Lower leg skin (tissue), 3 donors: Measurements from ENCODE around the gene TBC1D9.

ENCODE experiments used
- POLR2A ChIP-seq, 2 donors: fragments of 450-650 bp; IDR thresholded peaks; one replicate each; pipeline ENCODE4 v1.6.1; 2016 to 2017; ENCODE audit warnings: antibody characterized with exemption in 2 of 2, mild to moderate bottlenecking in 1 of 2, moderate library complexity in 1 of 2
- TF ChIP-seq, protein P1 (sequence below), 3 donors: fragments of 450-650 bp; IDR thresholded peaks; one replicate each; pipeline ENCODE4 v1.5.1; 2016; ENCODE audit warnings: antibody characterized with exemption in 3 of 3, mild to moderate bottlenecking in 3 of 3, moderate library complexity in 2 of 3

DNA sequence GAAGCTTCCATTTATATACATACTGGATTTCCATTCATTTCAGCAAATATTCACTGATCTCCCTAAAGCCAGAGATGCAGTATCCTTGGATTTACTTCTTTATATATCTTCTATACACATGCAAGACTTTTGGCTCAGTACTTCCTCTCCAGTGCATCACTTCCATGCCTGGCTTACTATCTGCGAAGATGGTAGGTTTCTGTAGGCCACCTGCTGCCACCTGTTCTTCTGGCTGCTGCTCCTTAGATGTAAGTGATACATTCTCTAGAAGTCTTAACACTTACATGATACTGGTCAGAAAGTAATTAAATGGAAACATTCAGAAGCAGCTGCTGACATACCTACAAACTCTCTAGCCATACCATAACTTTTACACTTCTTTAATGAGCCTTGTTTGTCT is 48.9 kb downstream of the TBC1D9 start:
- TF ChIP-seq, protein P1, sequence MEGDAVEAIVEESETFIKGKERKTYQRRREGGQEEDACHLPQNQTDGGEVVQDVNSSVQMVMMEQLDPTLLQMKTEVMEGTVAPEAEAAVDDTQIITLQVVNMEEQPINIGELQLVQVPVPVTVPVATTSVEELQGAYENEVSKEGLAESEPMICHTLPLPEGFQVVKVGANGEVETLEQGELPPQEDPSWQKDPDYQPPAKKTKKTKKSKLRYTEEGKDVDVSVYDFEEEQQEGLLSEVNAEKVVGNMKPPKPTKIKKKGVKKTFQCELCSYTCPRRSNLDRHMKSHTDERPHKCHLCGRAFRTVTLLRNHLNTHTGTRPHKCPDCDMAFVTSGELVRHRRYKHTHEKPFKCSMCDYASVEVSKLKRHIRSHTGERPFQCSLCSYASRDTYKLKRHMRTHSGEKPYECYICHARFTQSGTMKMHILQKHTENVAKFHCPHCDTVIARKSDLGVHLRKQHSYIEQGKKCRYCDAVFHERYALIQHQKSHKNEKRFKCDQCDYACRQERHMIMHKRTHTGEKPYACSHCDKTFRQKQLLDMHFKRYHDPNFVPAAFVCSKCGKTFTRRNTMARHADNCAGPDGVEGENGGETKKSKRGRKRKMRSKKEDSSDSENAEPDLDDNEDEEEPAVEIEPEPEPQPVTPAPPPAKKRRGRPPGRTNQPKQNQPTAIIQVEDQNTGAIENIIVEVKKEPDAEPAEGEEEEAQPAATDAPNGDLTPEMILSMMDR (IDR thresholded peaks at IDR 0.05) = no peak
- no peak for TF ChIP-seq POLR2A (IDR thresholded peaks at IDR 0.05)
